GM23338 (cell line): Measurements from ENCODE around the gene FAAP100. TPM values are rescaled to one million over a fixed set of nuclear protein-coding genes. Genes with fewer than 3 reads are reported as not detected.

Source experiments
- ATAC-seq: fragments of 200-7000 bp; cut with Tn5 transposase; 3 replicates; pipeline ENCODE4 v1.9.1; 2020
- DNase-seq: peaks from one replicate; pipeline ENCODE4 v3.0.0-alpha.2; 2015; ENCODE audit warnings: low spot score
- H2AFZ ChIP-seq: fragments of 200-600 bp; sonication (generic); 2 replicates; pipeline ENCODE4 v1.8.0; 2016; ENCODE audit warnings: antibody characterized with exemption, mild to moderate bottlenecking, moderate library complexity
- H3F3A ChIP-seq: fragments of 200-600 bp; sonication (generic); replicated peaks from 2 replicates; pipeline ENCODE4 v1.8.0; 2017; ENCODE audit warnings: antibody characterized with exemption, mixed run types, low read depth
- H3K27ac ChIP-seq: fragments of 200-600 bp; sonication (generic); 2 replicates; pipeline ENCODE4 v1.6.1; 2016; ENCODE audit warnings: low read depth
- H3K27me3 ChIP-seq: fragments of 200-600 bp; sonication (generic); 2 replicates; pipeline ENCODE4 v1.8.0; 2016; ENCODE audit warnings: mild to moderate bottlenecking, mixed run types, moderate library complexity; ENCODE audit not compliant: insufficient read depth
- H3K36me3 ChIP-seq: fragments of 200-600 bp; sonication (generic); 2 replicates; pipeline ENCODE4 v1.8.0; 2016; ENCODE audit warnings: mild to moderate bottlenecking; ENCODE audit not compliant: insufficient read depth
- H3K4me1 ChIP-seq: fragments of 200-600 bp; sonication (generic); 2 replicates; pipeline ENCODE4 v1.8.0; 2016; ENCODE audit warnings: mild to moderate bottlenecking, moderate library complexity; ENCODE audit not compliant: insufficient read depth
- H3K4me2 ChIP-seq: fragments of 200-600 bp; sonication (generic); 2 replicates; pipeline ENCODE4 v1.7.1; 2017; ENCODE audit warnings: mixed run types
- H3K4me3 ChIP-seq: fragments of 200-600 bp; sonication (generic); 2 replicates; pipeline ENCODE4 v1.6.1; 2016; ENCODE audit warnings: mixed run types
- H3K79me2 ChIP-seq: fragments of 200-600 bp; sonication (generic); replicated peaks from 2 replicates; pipeline ENCODE4 v1.8.0; 2017; ENCODE audit warnings: mild to moderate bottlenecking; ENCODE audit not compliant: insufficient read depth
- H3K9me2 ChIP-seq: fragments of 200-600 bp; sonication (generic); 2 replicates; pipeline ENCODE4 v1.8.0; 2017; ENCODE audit not compliant: insufficient read depth
- H4K20me1 ChIP-seq: fragments of 200-600 bp; sonication (generic); replicated peaks from 2 replicates; pipeline ENCODE4 v1.8.0; 2017; ENCODE audit warnings: mild to moderate bottlenecking; ENCODE audit not compliant: insufficient read depth
- H3K27ac Mint-ChIP-seq: 2 replicates; pipeline ENCODE4 v1.8.0; 2020; ENCODE audit warnings: inconsistent platforms, mild to moderate bottlenecking, moderate library complexity, mixed read lengths
- H3K27me3 Mint-ChIP-seq: 3 replicates; pipeline ENCODE4 v1.8.0; 2022; ENCODE audit warnings: low read depth, mild to moderate bottlenecking, moderate library complexity, mixed read lengths, inconsistent platforms; ENCODE audit not compliant: insufficient read depth, poor library complexity
- H3K36me3 Mint-ChIP-seq: 3 replicates; pipeline ENCODE4 v1.8.0; 2021; ENCODE audit warnings: low read depth, mild to moderate bottlenecking, inconsistent platforms, moderate library complexity, mixed read lengths
- H3K4me1 Mint-ChIP-seq: 3 replicates; pipeline ENCODE4 v1.8.0; 2020; ENCODE audit warnings: mild to moderate bottlenecking, inconsistent platforms, mixed read lengths
- H3K4me3 Mint-ChIP-seq: 3 replicates; pipeline ENCODE4 v1.8.0; 2021; ENCODE audit warnings: moderate library complexity, mild to moderate bottlenecking, inconsistent platforms, mixed read lengths
- H3K9me3 Mint-ChIP-seq: 3 replicates; pipeline ENCODE4 v1.8.0; 2020; ENCODE audit warnings: moderate library complexity, mild to moderate bottlenecking, inconsistent platforms, mixed read lengths
- CREB1 ChIP-seq: fragments of 250-450 bp; sonication (Bioruptor Pico); IDR thresholded peaks from 2 replicates; pipeline ENCODE4 v1.5.0; 2020; ENCODE audit warnings: low read depth, mild to moderate bottlenecking, moderate library complexity
- EZH2 ChIP-seq: fragments of 200-600 bp; sonication (generic); IDR thresholded peaks from one replicate; pipeline ENCODE4 v1.8.0; 2017; ENCODE audit warnings: antibody characterized with exemption, mild to moderate bottlenecking, low read depth; ENCODE audit not compliant: unreplicated experiment
- EZH2phosphoT487 ChIP-seq: fragments of 200-600 bp; sonication (generic); IDR thresholded peaks from one replicate; pipeline ENCODE4 v1.8.1; 2018; ENCODE audit warnings: antibody characterized with exemption; ENCODE audit not compliant: unreplicated experiment
- JUNB ChIP-seq: IDR thresholded peaks from one replicate; pipeline ENCODE4 v1.6.1; 2016; ENCODE audit warnings: antibody characterized with exemption; ENCODE audit not compliant: unreplicated experiment
- NANOG ChIP-seq: IDR thresholded peaks from 2 replicates; pipeline ENCODE4 v1.6.1; 2016; ENCODE audit warnings: antibody characterized with exemption, borderline replicate concordance
- POLR2AphosphoS5 ChIP-seq: IDR thresholded peaks from 2 replicates; pipeline ENCODE4 v1.6.1; 2016; ENCODE audit warnings: antibody characterized with exemption, low read depth
- STAT1 ChIP-seq: IDR thresholded peaks from one replicate; pipeline ENCODE4 v1.6.1; 2016; ENCODE audit warnings: antibody characterized with exemption; ENCODE audit not compliant: unreplicated experiment
- ZNF114 ChIP-seq: fragments of 250-450 bp; sonication (Bioruptor Pico); IDR thresholded peaks from 2 replicates; pipeline ENCODE4 v1.5.0; 2020; ENCODE audit warnings: mild to moderate bottlenecking, moderate library complexity
- ZNF331 ChIP-seq: fragments of 250-450 bp; sonication (Bioruptor Pico); IDR thresholded peaks from 2 replicates; pipeline ENCODE4 v1.5.0; 2020; ENCODE audit warnings: low read depth, mild to moderate bottlenecking, moderate library complexity
- polyA plus RNA-seq: library from polyadenylated mRNA; unstranded; fragments of >200 nt; fragmentation: Nextera tagmentation; extraction: Ambion mirVana; gene quantifications from 2 replicates; pipeline ENCODE4 v1.2.1, GENCODE V29; 2016
- total RNA-seq: library from RNA; depleted of rRNA; stranded (reverse); fragments of >200 nt; shearing (Covaris generic); gene quantifications from 2 replicates; pipeline ENCODE4 v1.2.3, GENCODE V29; 2014
- TF ChIP-seq, protein P1 (sequence below), 2 experiments: fragments of 200-600 bp in 1 of 2; sonication (generic) in 1 of 2; conservative IDR thresholded peaks; 2 replicates each; pipeline versions ENCODE4 v1.5.1 to v1.6.1; 2016 to 2017; ENCODE audit warnings: antibody characterized with exemption in 2 of 2, low read depth in 2 of 2, mild to moderate bottlenecking in 2 of 2, moderate library complexity in 1 of 2
- TF ChIP-seq, protein P2 (sequence below): IDR thresholded peaks from 2 replicates; pipeline ENCODE4 v1.6.1; 2016; ENCODE audit warnings: antibody characterized with exemption
- TF ChIP-seq, protein P3 (sequence below): IDR thresholded peaks from one replicate; pipeline ENCODE4 v1.6.1; 2018; ENCODE audit warnings: antibody characterized with exemption; ENCODE audit not compliant: unreplicated experiment
- TF ChIP-seq, protein P4 (sequence below): fragments of 250-450 bp; sonication (Bioruptor Pico); IDR thresholded peaks from 2 replicates; pipeline ENCODE4 v1.5.0; 2020; ENCODE audit warnings: mild to moderate bottlenecking, moderate library complexity

FAAP100 gene
- total and polyA plus RNA-seq, 2 experiments from 2014 or later = 16.0 to 50.5 TPM

DNA sequence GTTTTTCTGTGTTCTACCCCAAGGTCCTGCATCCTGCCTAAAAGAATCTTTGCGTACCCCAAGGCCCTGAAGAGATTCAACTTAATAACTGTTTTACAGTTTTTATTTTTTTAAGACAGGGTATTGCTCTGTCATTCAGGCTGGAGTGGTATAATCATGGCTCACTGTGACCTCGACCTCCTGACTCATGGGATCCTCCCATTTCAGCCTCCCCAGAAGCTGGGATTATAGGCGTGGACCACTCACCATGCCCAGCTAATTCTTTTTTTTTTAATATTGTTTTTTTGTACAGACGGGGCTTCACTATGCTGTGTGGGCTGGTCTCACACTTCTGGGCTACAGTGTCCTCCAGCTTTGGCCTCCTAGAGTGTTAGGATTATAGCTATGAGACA, 9.3 kb upstream of the FAAP100 start:
- H3K9me3 Mint-ChIP-seq = no peaks in the 10 kb centered on the region
- no peak overlapping the region for H3K4me3 Mint-ChIP-seq

More for the DNA sequence above, 9.3 kb upstream of the FAAP100 start:
- H3K27me3 ChIP-seq = no peaks in the 10 kb centered on the region
- H3K27ac Mint-ChIP-seq = no peak overlapping the region
- no peaks in the 10 kb centered on the region for H3K79me2 ChIP-seq
- no peaks in the 10 kb centered on the region for H3K4me1 ChIP-seq
- peaks cover 3% of the 10 kb centered on the region; the same call in 1 of the 3 replicates for H3K4me1 Mint-ChIP-seq
- H3K27ac ChIP-seq = no peak overlapping the region
- peaks cover 12% of the 10 kb centered on the region for H3K27me3 Mint-ChIP-seq
- no peak for TF ChIP-seq EZH2phosphoT487
- TF ChIP-seq, protein P1, sequence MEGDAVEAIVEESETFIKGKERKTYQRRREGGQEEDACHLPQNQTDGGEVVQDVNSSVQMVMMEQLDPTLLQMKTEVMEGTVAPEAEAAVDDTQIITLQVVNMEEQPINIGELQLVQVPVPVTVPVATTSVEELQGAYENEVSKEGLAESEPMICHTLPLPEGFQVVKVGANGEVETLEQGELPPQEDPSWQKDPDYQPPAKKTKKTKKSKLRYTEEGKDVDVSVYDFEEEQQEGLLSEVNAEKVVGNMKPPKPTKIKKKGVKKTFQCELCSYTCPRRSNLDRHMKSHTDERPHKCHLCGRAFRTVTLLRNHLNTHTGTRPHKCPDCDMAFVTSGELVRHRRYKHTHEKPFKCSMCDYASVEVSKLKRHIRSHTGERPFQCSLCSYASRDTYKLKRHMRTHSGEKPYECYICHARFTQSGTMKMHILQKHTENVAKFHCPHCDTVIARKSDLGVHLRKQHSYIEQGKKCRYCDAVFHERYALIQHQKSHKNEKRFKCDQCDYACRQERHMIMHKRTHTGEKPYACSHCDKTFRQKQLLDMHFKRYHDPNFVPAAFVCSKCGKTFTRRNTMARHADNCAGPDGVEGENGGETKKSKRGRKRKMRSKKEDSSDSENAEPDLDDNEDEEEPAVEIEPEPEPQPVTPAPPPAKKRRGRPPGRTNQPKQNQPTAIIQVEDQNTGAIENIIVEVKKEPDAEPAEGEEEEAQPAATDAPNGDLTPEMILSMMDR (conservative IDR thresholded peaks at IDR 0.05; ENCODE audit: low read depth in 2 of 2) = no peak
- TF ChIP-seq NANOG = no peak
- TF ChIP-seq, protein P2, sequence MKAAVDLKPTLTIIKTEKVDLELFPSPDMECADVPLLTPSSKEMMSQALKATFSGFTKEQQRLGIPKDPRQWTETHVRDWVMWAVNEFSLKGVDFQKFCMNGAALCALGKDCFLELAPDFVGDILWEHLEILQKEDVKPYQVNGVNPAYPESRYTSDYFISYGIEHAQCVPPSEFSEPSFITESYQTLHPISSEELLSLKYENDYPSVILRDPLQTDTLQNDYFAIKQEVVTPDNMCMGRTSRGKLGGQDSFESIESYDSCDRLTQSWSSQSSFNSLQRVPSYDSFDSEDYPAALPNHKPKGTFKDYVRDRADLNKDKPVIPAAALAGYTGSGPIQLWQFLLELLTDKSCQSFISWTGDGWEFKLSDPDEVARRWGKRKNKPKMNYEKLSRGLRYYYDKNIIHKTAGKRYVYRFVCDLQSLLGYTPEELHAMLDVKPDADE = no peak
- TF ChIP-seq, protein P3, sequence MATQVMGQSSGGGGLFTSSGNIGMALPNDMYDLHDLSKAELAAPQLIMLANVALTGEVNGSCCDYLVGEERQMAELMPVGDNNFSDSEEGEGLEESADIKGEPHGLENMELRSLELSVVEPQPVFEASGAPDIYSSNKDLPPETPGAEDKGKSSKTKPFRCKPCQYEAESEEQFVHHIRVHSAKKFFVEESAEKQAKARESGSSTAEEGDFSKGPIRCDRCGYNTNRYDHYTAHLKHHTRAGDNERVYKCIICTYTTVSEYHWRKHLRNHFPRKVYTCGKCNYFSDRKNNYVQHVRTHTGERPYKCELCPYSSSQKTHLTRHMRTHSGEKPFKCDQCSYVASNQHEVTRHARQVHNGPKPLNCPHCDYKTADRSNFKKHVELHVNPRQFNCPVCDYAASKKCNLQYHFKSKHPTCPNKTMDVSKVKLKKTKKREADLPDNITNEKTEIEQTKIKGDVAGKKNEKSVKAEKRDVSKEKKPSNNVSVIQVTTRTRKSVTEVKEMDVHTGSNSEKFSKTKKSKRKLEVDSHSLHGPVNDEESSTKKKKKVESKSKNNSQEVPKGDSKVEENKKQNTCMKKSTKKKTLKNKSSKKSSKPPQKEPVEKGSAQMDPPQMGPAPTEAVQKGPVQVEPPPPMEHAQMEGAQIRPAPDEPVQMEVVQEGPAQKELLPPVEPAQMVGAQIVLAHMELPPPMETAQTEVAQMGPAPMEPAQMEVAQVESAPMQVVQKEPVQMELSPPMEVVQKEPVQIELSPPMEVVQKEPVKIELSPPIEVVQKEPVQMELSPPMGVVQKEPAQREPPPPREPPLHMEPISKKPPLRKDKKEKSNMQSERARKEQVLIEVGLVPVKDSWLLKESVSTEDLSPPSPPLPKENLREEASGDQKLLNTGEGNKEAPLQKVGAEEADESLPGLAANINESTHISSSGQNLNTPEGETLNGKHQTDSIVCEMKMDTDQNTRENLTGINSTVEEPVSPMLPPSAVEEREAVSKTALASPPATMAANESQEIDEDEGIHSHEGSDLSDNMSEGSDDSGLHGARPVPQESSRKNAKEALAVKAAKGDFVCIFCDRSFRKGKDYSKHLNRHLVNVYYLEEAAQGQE = no peak
- TF ChIP-seq EZH2 = no peak
- TF ChIP-seq JUNB = no peak
- TF ChIP-seq ZNF114 (CRISPR knock-in tag) = no peak
- no peak for TF ChIP-seq ZNF331 (CRISPR knock-in tag)
- no peak for TF ChIP-seq STAT1
- no peak for TF ChIP-seq POLR2AphosphoS5
- TF ChIP-seq, protein P4, sequence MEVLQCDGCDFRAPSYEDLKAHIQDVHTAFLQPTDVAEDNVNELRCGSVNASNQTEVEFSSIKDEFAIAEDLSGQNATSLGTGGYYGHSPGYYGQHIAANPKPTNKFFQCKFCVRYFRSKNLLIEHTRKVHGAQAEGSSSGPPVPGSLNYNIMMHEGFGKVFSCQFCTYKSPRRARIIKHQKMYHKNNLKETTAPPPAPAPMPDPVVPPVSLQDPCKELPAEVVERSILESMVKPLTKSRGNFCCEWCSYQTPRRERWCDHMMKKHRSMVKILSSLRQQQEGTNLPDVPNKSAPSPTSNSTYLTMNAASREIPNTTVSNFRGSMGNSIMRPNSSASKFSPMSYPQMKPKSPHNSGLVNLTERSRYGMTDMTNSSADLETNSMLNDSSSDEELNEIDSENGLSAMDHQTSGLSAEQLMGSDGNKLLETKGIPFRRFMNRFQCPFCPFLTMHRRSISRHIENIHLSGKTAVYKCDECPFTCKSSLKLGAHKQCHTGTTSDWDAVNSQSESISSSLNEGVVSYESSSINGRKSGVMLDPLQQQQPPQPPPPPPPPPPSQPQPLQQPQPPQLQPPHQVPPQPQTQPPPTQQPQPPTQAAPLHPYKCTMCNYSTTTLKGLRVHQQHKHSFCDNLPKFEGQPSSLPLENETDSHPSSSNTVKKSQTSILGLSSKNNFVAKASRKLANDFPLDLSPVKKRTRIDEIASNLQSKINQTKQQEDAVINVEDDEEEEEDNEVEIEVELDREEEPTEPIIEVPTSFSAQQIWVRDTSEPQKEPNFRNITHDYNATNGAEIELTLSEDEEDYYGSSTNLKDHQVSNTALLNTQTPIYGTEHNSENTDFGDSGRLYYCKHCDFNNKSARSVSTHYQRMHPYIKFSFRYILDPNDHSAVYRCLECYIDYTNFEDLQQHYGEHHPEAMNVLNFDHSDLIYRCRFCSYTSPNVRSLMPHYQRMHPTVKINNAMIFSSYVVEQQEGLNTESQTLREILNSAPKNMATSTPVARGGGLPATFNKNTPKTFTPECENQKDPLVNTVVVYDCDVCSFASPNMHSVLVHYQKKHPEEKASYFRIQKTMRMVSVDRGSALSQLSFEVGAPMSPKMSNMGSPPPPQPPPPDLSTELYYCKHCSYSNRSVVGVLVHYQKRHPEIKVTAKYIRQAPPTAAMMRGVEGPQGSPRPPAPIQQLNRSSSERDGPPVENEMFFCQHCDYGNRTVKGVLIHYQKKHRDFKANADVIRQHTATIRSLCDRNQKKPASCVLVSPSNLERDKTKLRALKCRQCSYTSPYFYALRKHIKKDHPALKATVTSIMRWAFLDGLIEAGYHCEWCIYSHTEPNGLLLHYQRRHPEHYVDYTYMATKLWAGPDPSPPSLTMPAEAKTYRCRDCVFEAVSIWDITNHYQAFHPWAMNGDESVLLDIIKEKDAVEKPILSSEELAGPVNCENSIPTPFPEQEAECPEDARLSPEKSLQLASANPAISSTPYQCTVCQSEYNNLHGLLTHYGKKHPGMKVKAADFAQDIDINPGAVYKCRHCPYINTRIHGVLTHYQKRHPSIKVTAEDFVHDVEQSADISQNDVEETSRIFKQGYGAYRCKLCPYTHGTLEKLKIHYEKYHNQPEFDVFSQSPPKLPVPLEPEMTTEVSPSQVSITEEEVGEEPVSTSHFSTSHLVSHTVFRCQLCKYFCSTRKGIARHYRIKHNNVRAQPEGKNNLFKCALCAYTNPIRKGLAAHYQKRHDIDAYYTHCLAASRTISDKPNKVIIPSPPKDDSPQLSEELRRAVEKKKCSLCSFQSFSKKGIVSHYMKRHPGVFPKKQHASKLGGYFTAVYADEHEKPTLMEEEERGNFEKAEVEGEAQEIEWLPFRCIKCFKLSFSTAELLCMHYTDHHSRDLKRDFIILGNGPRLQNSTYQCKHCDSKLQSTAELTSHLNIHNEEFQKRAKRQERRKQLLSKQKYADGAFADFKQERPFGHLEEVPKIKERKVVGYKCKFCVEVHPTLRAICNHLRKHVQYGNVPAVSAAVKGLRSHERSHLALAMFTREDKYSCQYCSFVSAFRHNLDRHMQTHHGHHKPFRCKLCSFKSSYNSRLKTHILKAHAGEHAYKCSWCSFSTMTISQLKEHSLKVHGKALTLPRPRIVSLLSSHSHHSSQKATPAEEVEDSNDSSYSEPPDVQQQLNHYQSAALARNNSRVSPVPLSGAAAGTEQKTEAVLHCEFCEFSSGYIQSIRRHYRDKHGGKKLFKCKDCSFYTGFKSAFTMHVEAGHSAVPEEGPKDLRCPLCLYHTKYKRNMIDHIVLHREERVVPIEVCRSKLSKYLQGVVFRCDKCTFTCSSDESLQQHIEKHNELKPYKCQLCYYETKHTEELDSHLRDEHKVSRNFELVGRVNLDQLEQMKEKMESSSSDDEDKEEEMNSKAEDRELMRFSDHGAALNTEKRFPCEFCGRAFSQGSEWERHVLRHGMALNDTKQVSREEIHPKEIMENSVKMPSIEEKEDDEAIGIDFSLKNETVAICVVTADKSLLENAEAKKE = no peak
- no peak for TF ChIP-seq CREB1
- H3K4me3 ChIP-seq = no peak overlapping the region
- no peak for DNase-seq
- H2AFZ ChIP-seq = no peak overlapping the region
- no peaks in the 10 kb centered on the region; the same call in 1 of the 2 replicates for H3F3A ChIP-seq
- H3K36me3 ChIP-seq = peaks cover 23% of the 10 kb centered on the region
- H3K9me2 ChIP-seq = no peaks in the 10 kb centered on the region
- ATAC-seq = no peak
- peaks cover 4% of the 10 kb centered on the region; the same call in 1 of the 2 replicates for H4K20me1 ChIP-seq
- H3K4me2 ChIP-seq = no peak overlapping the region
- peaks cover 77% of the 10 kb centered on the region for H3K36me3 Mint-ChIP-seq
